ENCODE measurements around the gene TMEM156. TPM values are rescaled to one million over a fixed set of nuclear protein-coding genes. Genes with fewer than 3 reads are reported as not detected.

The TMEM156 gene
- total RNA-seq, 1 donor = under 0.01 TPM

DNA sequence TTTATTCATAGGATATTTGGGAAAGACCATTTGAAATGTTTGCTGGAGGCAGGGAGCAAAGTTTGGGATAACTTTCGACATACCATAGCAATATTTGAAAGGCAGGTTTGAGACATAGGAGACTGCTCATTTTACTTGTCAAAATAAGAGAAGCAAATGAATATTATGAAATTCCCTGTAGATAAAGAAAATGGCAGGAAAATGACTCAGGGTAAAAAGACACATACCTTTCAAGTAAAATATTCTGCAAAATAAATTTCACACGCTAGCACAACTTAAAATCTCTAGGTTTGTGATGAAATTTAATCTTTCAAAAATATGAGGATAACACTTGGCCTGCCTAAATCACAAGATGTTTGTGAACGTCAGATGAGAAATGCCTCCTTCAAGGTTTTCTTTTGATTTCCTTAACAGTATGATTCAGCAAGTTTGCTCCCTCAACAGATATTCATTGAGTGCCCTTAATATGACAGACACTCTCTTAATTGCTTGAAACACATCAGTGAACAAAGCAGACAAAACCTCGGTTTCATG, 6.6 kb downstream of the TMEM156 start:
- peak; percentile 49 for DNase-seq (ENCODE audit: low read depth)
- no peak overlapping the region for H3K4me3 ChIP-seq (ENCODE audit: low read depth, low read length)
- TF ChIP-seq, protein P1, sequence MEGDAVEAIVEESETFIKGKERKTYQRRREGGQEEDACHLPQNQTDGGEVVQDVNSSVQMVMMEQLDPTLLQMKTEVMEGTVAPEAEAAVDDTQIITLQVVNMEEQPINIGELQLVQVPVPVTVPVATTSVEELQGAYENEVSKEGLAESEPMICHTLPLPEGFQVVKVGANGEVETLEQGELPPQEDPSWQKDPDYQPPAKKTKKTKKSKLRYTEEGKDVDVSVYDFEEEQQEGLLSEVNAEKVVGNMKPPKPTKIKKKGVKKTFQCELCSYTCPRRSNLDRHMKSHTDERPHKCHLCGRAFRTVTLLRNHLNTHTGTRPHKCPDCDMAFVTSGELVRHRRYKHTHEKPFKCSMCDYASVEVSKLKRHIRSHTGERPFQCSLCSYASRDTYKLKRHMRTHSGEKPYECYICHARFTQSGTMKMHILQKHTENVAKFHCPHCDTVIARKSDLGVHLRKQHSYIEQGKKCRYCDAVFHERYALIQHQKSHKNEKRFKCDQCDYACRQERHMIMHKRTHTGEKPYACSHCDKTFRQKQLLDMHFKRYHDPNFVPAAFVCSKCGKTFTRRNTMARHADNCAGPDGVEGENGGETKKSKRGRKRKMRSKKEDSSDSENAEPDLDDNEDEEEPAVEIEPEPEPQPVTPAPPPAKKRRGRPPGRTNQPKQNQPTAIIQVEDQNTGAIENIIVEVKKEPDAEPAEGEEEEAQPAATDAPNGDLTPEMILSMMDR (IDR thresholded peaks at IDR 0.05; ENCODE audit: insufficient read depth, low read depth, low read length) = no peak

DNA sequence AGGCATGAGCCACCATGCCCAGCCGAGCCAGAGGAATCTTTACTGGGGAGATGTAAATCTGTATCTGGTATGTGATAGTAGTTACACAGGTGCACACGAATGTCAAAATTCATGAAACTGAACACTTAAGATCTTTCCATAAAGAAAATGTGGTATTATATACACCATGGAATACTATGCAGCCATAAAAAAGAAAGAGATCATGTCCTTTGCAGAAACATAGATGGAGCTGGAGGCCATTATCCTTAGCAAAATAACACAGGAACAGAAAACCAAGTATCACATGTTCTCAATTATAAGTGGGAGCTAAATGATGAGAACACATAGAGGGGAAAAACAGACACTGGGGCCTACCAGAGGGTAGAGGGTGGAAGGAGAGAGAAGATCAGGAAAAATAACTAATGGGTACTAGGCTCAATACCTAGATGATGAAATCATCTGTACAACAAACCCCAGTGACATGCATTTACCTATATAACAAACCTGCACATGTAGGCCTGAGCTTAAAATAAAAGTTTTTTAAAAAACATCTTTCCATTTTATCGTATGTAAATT, 7.8 kb downstream of the TMEM156 start:
- DNase-seq (ENCODE audit: low read depth) = no peak
- no peak overlapping the region for H3K4me3 ChIP-seq (ENCODE audit: low read depth, low read length)
- TF ChIP-seq, protein P1 (IDR thresholded peaks at IDR 0.05; ENCODE audit: insufficient read depth, low read depth, low read length) = no peak

- TF ChIP-seq, protein P1 (IDR thresholded peaks at IDR 0.05; ENCODE audit: insufficient read depth, low read depth, low read length) = no peak
- no peak overlapping the region for H3K4me3 ChIP-seq (ENCODE audit: low read depth, low read length)
- DNase-seq (ENCODE audit: low read depth) = peak; percentile 40
Measured at GRCh38 chr4:39023059-39023458, 9.2 kb downstream of the TMEM156 start.

DNA sequence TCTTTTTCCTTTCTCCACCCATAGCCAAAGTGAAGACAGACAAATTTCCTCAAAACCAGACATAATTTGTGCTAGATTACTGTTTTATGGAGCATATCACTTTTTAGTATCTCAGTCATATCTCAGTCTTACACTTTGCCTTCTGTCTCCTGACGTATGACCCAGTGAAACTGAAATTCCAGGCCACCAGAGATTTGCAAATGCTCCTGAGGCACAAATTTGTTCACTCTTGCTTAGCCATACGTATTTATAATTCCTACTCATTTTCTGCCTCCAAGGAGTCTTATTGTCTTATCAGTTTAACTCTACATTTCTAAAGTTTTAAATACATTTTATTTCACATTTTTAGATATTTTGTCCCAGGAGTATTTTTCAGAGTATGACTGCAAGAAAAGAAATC, 10.0 kb downstream of the TMEM156 start:
- H3K4me3 ChIP-seq (ENCODE audit: low read depth, low read length) = no peak overlapping the region
- TF ChIP-seq, protein P1 (IDR thresholded peaks at IDR 0.05; ENCODE audit: insufficient read depth, low read depth, low read length) = no peak
- no peak for DNase-seq (ENCODE audit: low read depth)

- no peak for DNase-seq (ENCODE audit: low read depth)
- no peak overlapping the region for H3K4me3 ChIP-seq (ENCODE audit: low read depth, low read length)
- TF ChIP-seq, protein P1 (IDR thresholded peaks at IDR 0.05; ENCODE audit: insufficient read depth, low read depth, low read length) = no peak
Measured at GRCh38 chr4:39021631-39022030, 10.6 kb downstream of the TMEM156 start.

GRCh38 chr4:39020130-39020529, 12.1 kb downstream of the TMEM156 start:
- H3K4me3 ChIP-seq (ENCODE audit: low read depth, low read length) = no peak overlapping the region
- no peak for DNase-seq (ENCODE audit: low read depth)
- TF ChIP-seq, protein P1 (IDR thresholded peaks at IDR 0.05; ENCODE audit: insufficient read depth, low read depth, low read length) = no peak

DNA sequence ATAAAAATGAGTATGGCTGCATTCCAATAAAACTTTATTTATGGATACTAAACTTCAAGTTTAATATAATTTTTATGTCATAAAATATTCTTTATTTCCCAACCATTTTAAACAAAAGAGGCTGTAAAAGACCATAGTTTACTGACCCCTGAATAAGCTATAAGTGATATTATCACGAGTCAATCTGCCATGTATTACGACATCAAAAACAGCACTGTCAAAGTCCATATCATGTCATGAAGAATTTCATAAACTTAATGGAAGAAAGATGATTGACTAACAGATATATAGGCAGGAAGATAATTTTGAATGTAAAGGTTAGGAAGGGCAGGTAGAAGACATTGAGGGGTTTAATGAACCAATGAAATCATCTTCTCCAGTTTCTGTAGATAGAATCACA, 18.2 kb downstream of the TMEM156 start:
- no peak overlapping the region for H3K4me3 ChIP-seq (ENCODE audit: low read depth, low read length)
- TF ChIP-seq, protein P1 (IDR thresholded peaks at IDR 0.05; ENCODE audit: insufficient read depth, low read depth, low read length) = no peak
- no peak for DNase-seq (ENCODE audit: low read depth)

Data from fibroblast of villous mesenchyme (primary cell).